H1 (cell line): ENCODE data around the gene CPA4. TPM values are rescaled to one million over a fixed set of nuclear protein-coding genes. Genes with fewer than 3 reads are reported as not detected.

Experiments
- GTF2F1 ChIP-seq: IDR thresholded peaks from 2 replicates; pipeline ENCODE4 v1.6.1; 2012; ENCODE audit warnings: low read depth, low read length, improper control_type of control experiment, borderline replicate concordance
- polyA plus RNA-seq, 7 experiments: library from polyadenylated mRNA; depleted of rRNA in 3 of 7; stranded (reverse) in 5 of 7; unstranded in 2 of 7; fragments of >200 nt in 5 of 7; fragments of 200-250 nt in 2 of 7; gene quantifications; 1 replicate in 5 of 7; 2 replicates in 1 of 7; 4 replicates in 1 of 7; pipeline versions ENCODE4 v1.2.1 to v1.2.3, GENCODE V29; 2011 to 2013; ENCODE audit warnings: missing spikeins in 2 of 7, mixed read lengths in 2 of 7
- total RNA-seq: library from RNA; stranded (reverse); fragmentation: NEBNext Ultra II Directional; extraction: Animal tissue kit (Norgen Biotek cat#: 25700); gene quantifications from 2 replicates; pipeline ENCODE4 v1.2.1, GENCODE V29; 2021

Gene CPA4
- total and polyA plus RNA-seq, 2 of the 8 experiments (the other 6 are each of a cell fraction or from before 2014, with no cell fraction given), result 0.03 TPM; not detected in 1

DNA sequence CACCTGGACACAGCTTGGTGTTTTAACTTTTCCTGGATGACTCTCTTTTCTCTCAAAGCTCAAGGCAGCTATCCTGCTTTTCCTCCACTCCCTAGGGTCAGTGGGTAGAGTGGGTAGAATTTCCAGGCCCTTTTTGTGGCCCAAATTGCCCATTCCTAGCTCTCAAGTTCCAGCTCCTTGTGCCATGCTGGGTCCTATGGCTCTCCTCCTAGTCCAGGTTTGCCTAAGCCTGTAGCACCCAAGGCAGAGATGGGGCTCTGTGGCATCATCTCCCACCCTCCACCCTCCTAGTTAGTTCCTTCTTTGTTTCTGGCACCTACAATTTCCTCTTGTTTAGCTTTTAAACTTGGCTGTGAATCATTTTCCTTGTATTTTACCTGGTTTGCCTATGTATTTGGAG is 9.7 kb downstream of the CPA4 start (continued):
- TF ChIP-seq GTF2F1, result no peak
- TF ChIP-seq, all 59 proteins: peak for 0
